ENCODE data around the gene DEPDC7. TPM values are rescaled to one million over a fixed set of nuclear protein-coding genes. Genes with fewer than 3 reads are reported as not detected.

DEPDC7 gene
- polyA plus RNA-seq, 1 donor from 2014 or later = 3.3 TPM

- Histone ChIP-seq H3K79me2 (replicated peaks; ENCODE audit: insufficient read depth, low read length) (no peaks in the 10 kb centered on the region), H2AFZ (ENCODE audit: low read depth, low read length) (no peak overlapping the region), H3K9me2 (ENCODE audit: insufficient read depth, low read length) (no peaks in the 10 kb centered on the region)
These were observed 19.3 kb downstream of the DEPDC7 start for GRCh38 chr11:33035011-33035410.

DNA sequence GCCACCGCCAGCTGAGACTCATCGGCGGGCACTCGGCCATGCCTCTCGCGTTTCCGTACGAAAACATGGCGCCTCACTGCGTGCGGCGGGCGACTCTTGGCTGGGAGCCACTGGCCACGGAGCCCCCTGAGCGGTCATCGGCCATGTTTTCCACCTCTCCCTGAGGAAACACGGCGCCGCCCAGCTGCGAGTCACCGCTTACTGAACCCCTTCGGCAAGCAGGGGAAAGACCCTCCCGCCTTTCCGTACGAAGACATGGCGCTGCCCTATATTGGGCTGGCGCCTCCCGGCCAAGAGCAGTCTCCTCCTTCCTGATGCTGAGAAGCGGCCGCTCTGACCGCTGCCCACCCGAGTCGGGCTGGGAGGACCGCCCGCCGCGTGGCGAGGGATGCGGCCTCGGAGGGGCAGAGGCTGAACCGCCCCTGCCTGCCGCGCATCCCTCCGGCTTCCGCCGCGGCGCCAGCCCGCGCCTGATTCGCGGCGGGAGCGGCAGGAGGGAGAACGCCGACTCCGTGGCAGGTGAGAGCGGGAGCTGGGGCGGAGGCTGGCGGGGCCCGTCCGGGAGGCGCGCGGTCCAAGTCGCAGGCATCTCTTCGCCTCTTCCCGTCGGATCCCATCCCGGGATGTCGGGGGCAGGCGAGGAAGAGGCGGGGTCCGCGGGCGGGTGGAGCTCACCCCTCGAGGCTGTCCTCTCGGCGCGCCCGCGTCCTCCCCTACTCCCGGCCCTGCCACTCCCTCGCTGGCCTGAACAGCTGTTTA lies 23.8 kb downstream of the DEPDC7 start, which contains the start of gene TCP11L1:
Gene TCP11L1, plus strand, starts transcription at position 299 of the 759 bp plus-strand sequence. CDS start 4,202 bp downstream, outside the sequence.
- Histone ChIP-seq H3K4me3 (ENCODE audit: low read length) (peak within 1 kb of the TSS; percentile 92), H3K27me3 (ENCODE audit: insufficient read depth, low read depth, low read length) (no peaks in the 10 kb centered on the region), H3K27ac (ENCODE audit: low read length) (peak within 1 kb of the TSS; percentile 95), H3K9me2 (ENCODE audit: insufficient read depth, low read length) (no peaks in the 10 kb centered on the region), H4K20me1 (ENCODE audit: insufficient read depth) (no peaks in the 10 kb centered on the region), H3K36me3 (ENCODE audit: insufficient read depth, low read length) (no peaks in the 10 kb centered on the region), H3K9me3 (ENCODE audit: low read length) (no peaks in the 10 kb centered on the region), H3K4me2 (ENCODE audit: low read length) (peak within 1 kb of the TSS; percentile 97), H3K9ac (ENCODE audit: low read length) (peak within 1 kb of the TSS; percentile 91), H3F3A (ENCODE audit: insufficient read depth, low read length, poor library complexity, severe bottlenecking) (no peaks in the 10 kb centered on the region), H2AFZ (ENCODE audit: low read depth, low read length) (peak within 1 kb of the TSS; percentile 77), H3K79me2 (replicated peaks; ENCODE audit: insufficient read depth, low read length) (no peaks in the 10 kb centered on the region)
- TF ChIP-seq RAD21 (conservative IDR thresholded peaks at IDR 0.05) = peak; percentile 23
- no peak for TF ChIP-seq TAF1 (IDR thresholded peaks at IDR 0.05; ENCODE audit: low read depth)
- TF ChIP-seq SMC3 (conservative IDR thresholded peaks at IDR 0.05; ENCODE audit: poor library complexity) = peak; percentile 6
- TF ChIP-seq, protein P1, sequence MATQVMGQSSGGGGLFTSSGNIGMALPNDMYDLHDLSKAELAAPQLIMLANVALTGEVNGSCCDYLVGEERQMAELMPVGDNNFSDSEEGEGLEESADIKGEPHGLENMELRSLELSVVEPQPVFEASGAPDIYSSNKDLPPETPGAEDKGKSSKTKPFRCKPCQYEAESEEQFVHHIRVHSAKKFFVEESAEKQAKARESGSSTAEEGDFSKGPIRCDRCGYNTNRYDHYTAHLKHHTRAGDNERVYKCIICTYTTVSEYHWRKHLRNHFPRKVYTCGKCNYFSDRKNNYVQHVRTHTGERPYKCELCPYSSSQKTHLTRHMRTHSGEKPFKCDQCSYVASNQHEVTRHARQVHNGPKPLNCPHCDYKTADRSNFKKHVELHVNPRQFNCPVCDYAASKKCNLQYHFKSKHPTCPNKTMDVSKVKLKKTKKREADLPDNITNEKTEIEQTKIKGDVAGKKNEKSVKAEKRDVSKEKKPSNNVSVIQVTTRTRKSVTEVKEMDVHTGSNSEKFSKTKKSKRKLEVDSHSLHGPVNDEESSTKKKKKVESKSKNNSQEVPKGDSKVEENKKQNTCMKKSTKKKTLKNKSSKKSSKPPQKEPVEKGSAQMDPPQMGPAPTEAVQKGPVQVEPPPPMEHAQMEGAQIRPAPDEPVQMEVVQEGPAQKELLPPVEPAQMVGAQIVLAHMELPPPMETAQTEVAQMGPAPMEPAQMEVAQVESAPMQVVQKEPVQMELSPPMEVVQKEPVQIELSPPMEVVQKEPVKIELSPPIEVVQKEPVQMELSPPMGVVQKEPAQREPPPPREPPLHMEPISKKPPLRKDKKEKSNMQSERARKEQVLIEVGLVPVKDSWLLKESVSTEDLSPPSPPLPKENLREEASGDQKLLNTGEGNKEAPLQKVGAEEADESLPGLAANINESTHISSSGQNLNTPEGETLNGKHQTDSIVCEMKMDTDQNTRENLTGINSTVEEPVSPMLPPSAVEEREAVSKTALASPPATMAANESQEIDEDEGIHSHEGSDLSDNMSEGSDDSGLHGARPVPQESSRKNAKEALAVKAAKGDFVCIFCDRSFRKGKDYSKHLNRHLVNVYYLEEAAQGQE (IDR thresholded peaks at IDR 0.05; ENCODE audit: borderline replicate concordance) = peak; percentile 54
- peak; percentile 28 for TF ChIP-seq EP300 (conservative IDR thresholded peaks at IDR 0.05; ENCODE audit: poor library complexity, severe bottlenecking)
- TF ChIP-seq POLR2AphosphoS5 (IDR thresholded peaks at IDR 0.05) = peak; percentile 77
- no peak for TF ChIP-seq EZH2 (IDR thresholded peaks at IDR 0.05; ENCODE audit: borderline replicate concordance, insufficient read depth, low read length, poor library complexity, severe bottlenecking)
- TF ChIP-seq MXI1 (conservative IDR thresholded peaks at IDR 0.05; ENCODE audit: poor library complexity, severe bottlenecking) = peak; percentile 73

More at GRCh38 chr11:33035011-33035410, 19.3 kb downstream of the DEPDC7 start:
- no peaks in the 10 kb centered on the region for H3K36me3 ChIP-seq (ENCODE audit: insufficient read depth, low read length)
- H3K27ac ChIP-seq (ENCODE audit: low read length) = no peak overlapping the region
- TF ChIP-seq, protein P1 (IDR thresholded peaks at IDR 0.05; ENCODE audit: borderline replicate concordance) = no peak
- TF ChIP-seq SMC3 (conservative IDR thresholded peaks at IDR 0.05; ENCODE audit: poor library complexity) (no peak), TAF1 (IDR thresholded peaks at IDR 0.05; ENCODE audit: low read depth) (no peak), MXI1 (conservative IDR thresholded peaks at IDR 0.05; ENCODE audit: poor library complexity, severe bottlenecking) (no peak), EZH2 (IDR thresholded peaks at IDR 0.05; ENCODE audit: borderline replicate concordance, insufficient read depth, low read length, poor library complexity, severe bottlenecking) (no peak), POLR2AphosphoS5 (IDR thresholded peaks at IDR 0.05) (no peak), RAD21 (conservative IDR thresholded peaks at IDR 0.05) (no peak), CTCF (IDR thresholded peaks at IDR 0.05; ENCODE audit: poor library complexity, severe bottlenecking) (no peak), EP300 (conservative IDR thresholded peaks at IDR 0.05; ENCODE audit: poor library complexity, severe bottlenecking) (no peak)
- no peak overlapping the region for H3K9ac ChIP-seq (ENCODE audit: low read length)
- H3F3A ChIP-seq (ENCODE audit: insufficient read depth, low read length, poor library complexity, severe bottlenecking) = no peaks in the 10 kb centered on the region
- no peaks in the 10 kb centered on the region for H4K20me1 ChIP-seq (ENCODE audit: insufficient read depth)
- no peak overlapping the region for H3K4me3 ChIP-seq (ENCODE audit: low read length)
- H3K4me2 ChIP-seq (ENCODE audit: low read length) = no peak overlapping the region
- no peaks in the 10 kb centered on the region for H3K9me3 ChIP-seq (ENCODE audit: low read length)
- no peaks in the 10 kb centered on the region for H3K27me3 ChIP-seq (ENCODE audit: insufficient read depth, low read depth, low read length)
